ENCODE results near the gene FTH1.
A peak's percentile ranks its signal among the peaks of the same experiment; 100 is the strongest.

The FTH1 gene

DNA sequence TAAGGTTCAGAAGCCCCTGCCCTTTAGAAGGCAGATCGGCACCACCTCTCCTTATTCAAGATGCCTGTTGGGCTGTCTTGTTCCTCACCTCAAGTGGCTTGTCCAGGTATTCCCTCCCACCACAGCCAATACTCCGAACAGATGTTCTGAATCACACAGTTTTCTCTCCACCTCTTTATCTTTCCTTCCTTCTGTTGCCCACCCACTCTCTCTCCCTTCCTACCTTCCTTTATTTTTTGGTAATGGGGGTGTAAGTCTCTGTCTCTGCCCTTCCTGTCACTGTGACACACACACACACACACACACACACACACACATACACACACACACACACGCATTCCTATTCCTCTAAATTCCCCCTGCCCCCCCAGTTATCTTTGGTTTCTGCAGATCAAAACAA is 8.8 kb downstream of the FTH1 start:
- Histone ChIP-seq H3K18ac (ENCODE audit: low read length) (no peak overlapping the region), H3K4me1 (ENCODE audit: control insufficient read depth in 2 of 2, insufficient read depth in 1 of 2, low read depth in 1 of 2, low read length in 2 of 2) (peaks cover 0 to 8% of the 10 kb centered on the region in 2 donors), H3K14ac (ENCODE audit: low read length) (no peak overlapping the region), H4K91ac (ENCODE audit: low read depth, low read length, poor library complexity) (no peak overlapping the region), H3K4me3 (ENCODE audit: low read length in 2 of 2) (no peak overlapping the region), H2BK15ac (ENCODE audit: low read length) (no peak overlapping the region), H3K4ac (ENCODE audit: low read length) (no peak overlapping the region), H3K36me3 (replicated peaks in 1 of 2; ENCODE audit: control insufficient read depth in 2 of 2, insufficient read depth in 2 of 2, low read length in 2 of 2) (peaks cover 7 to 11% of the 10 kb centered on the region in 2 donors), H3K9ac (ENCODE audit: low read depth, low read length, poor library complexity) (no peak overlapping the region), H3K79me1 (ENCODE audit: low read depth, low read length) (peaks cover 3% of the 10 kb centered on the region), H3K23ac (ENCODE audit: low read depth, low read length, poor library complexity) (no peak overlapping the region), H2BK5ac (ENCODE audit: low read length) (no peak overlapping the region), H3K27me3 (ENCODE audit: control insufficient read depth in 3 of 3, insufficient read depth in 3 of 3, low read depth in 1 of 3, low read length in 3 of 3) (peaks cover 0 to 21% (median 3%) of the 10 kb centered on the region in 3 experiments), H2AK5ac (ENCODE audit: low read depth, low read length) (no peak overlapping the region), H3K27ac (replicated peaks; ENCODE audit: low read length) (no peak overlapping the region), H4K8ac (ENCODE audit: low read depth, low read length) (no peak overlapping the region), H2BK12ac (ENCODE audit: low read length) (no peak overlapping the region), H3K9me3 (replicated peaks in 1 of 2; ENCODE audit: control insufficient read depth in 2 of 2, insufficient read depth in 1 of 2, low read depth in 1 of 2, low read length in 2 of 2) (no peaks in the 10 kb centered on the region), H2AFZ (ENCODE audit: low read length) (no peak overlapping the region), H2BK120ac (ENCODE audit: low read depth, low read length) (no peak overlapping the region), H3K4me2 (ENCODE audit: insufficient read depth, low read length, poor library complexity, severe bottlenecking) (no peak overlapping the region)
- no peak for DNase-seq (ENCODE audit: low spot score)
- no CpG with 5 or more reads among the region's 3 CpGs for WGBS, 2 donors (ENCODE audit: extremely low coverage in 2 of 2, insufficient read length in 2 of 2, insufficient replicate concordance in 1 of 2)

DNA sequence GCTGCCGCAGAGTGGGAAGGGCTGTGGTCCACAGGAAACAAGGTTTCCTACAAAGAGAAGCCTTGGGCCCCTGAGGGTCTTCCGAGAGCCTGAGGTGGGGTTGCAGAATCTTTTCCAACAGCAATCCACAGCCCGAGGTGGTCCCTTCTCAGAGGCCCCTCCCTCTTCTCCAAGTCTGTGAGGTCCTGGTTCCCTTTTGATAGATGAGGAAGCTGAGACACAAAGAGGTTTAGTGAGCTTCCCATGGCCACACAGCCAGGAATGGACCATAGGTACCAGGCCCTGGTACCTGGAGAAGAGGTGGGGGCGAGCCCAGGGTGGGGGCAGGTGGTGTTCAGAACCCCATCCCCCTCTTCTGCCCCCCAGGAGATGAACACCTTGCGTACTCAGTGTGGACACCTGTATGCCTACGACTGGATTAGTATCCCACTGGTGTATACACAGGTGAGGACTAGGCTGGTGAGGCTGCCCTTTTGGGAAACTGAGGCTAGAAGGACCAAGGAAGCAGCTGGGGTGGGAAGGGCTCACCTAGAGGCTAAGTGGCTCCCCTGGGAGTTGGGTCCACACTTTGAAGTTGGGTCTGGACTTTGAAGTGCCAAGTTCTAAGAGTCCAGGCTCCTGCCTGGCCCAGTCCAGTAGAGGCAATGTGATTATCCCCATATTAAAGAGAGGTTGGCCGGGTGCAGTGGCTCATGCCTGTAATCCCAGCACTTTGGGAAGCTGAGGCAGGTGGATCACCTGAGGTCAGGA is 10.2 kb downstream of the FTH1 start:
- Histone ChIP-seq H3K27ac (replicated peaks; ENCODE audit: low read length) (no peak overlapping the region), H3K4me1 (ENCODE audit: control insufficient read depth in 2 of 2, insufficient read depth in 1 of 2, low read depth in 1 of 2, low read length in 2 of 2) (peaks cover 0 to 8% of the 10 kb centered on the region in 2 donors), H3K18ac (ENCODE audit: low read length) (no peak overlapping the region), H3K4me3 (ENCODE audit: low read length in 2 of 2) (no peak overlapping the region), H3K4ac (ENCODE audit: low read length) (no peak overlapping the region), H3K23ac (ENCODE audit: low read depth, low read length, poor library complexity) (no peak overlapping the region), H3K9me3 (replicated peaks in 1 of 2; ENCODE audit: control insufficient read depth in 2 of 2, insufficient read depth in 1 of 2, low read depth in 1 of 2, low read length in 2 of 2) (no peaks in the 10 kb centered on the region), H3K4me2 (ENCODE audit: insufficient read depth, low read length, poor library complexity, severe bottlenecking) (no peak overlapping the region), H2BK12ac (ENCODE audit: low read length) (no peak overlapping the region), H2BK5ac (ENCODE audit: low read length) (no peak overlapping the region), H3K9ac (ENCODE audit: low read depth, low read length, poor library complexity) (no peak overlapping the region), H3K36me3 (replicated peaks in 1 of 2; ENCODE audit: control insufficient read depth in 2 of 2, insufficient read depth in 2 of 2, low read length in 2 of 2) (no peaks in the 10 kb centered on the region), H3K79me1 (ENCODE audit: low read depth, low read length) (peaks cover 3% of the 10 kb centered on the region), H3K14ac (ENCODE audit: low read length) (no peak overlapping the region), H4K91ac (ENCODE audit: low read depth, low read length, poor library complexity) (no peak overlapping the region), H2BK120ac (ENCODE audit: low read depth, low read length) (no peak overlapping the region), H2AK5ac (ENCODE audit: low read depth, low read length) (peak overlapping the region; percentile 30), H2BK15ac (ENCODE audit: low read length) (no peak overlapping the region), H3K27me3 (ENCODE audit: control insufficient read depth in 3 of 3, insufficient read depth in 3 of 3, low read depth in 1 of 3, low read length in 3 of 3) (peaks cover 0 to 21% (median 3%) of the 10 kb centered on the region in 3 experiments), H4K8ac (ENCODE audit: low read depth, low read length) (no peak overlapping the region), H2AFZ (ENCODE audit: low read length) (no peak overlapping the region)
- no peak for DNase-seq (ENCODE audit: low spot score)
- WGBS, 2 donors (ENCODE audit: extremely low coverage in 2 of 2, insufficient read length in 2 of 2, insufficient replicate concordance in 1 of 2), result no CpG with 5 or more reads among the region's 7 CpGs

DNA sequence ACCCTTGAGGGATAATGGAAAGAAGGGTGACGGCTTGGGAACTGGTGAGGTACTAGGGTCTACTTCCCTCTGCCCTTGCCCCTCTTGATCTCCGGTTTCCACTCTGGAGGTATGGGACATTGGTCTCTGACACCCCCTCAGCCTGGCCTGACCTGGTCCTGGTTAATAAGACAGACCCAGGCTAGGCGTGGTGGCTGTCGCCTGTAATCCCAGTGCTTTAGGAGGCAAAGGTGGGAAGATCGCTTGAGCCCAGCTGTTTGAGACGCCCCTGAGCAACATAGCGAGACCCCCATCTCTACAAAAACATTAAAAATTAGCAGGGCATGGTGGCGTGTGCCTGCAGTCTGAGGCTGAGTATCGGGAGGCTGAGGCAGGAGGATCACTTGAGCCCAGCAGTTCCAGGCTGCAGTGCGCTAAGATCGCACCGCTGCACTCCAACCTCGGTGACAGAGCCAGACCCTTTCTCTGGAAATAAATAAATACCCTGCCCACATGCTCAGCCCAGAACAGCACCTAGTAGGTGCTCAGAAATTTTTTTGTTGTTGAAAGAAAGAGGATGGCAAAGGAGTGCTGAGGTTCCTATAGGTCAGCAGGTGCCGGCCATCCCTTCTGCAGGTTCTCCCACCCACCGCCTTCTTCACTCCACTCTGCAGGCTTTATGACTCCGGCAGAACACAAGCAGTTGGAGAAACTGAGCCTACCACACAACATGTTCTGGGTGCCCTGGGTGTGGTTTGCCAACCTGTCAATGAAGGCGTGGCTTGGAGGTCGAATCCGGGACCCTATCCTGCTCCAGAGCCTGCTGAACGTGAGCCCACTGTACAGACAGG is 11.0 kb downstream of the FTH1 start:
- Histone ChIP-seq H2BK5ac (ENCODE audit: low read length) (no peak overlapping the region), H3K27me3 (ENCODE audit: control insufficient read depth in 3 of 3, insufficient read depth in 3 of 3, low read depth in 1 of 3, low read length in 3 of 3) (peaks cover 0 to 21% (median 3%) of the 10 kb centered on the region in 3 experiments), H3K4me1 (ENCODE audit: control insufficient read depth in 2 of 2, insufficient read depth in 1 of 2, low read depth in 1 of 2, low read length in 2 of 2) (peaks cover 0 to 8% of the 10 kb centered on the region in 2 donors), H2BK15ac (ENCODE audit: low read length) (no peak overlapping the region), H2BK12ac (ENCODE audit: low read length) (no peak overlapping the region), H3K9me3 (replicated peaks in 1 of 2; ENCODE audit: control insufficient read depth in 2 of 2, insufficient read depth in 1 of 2, low read depth in 1 of 2, low read length in 2 of 2) (no peaks in the 10 kb centered on the region), H2AFZ (ENCODE audit: low read length) (peak overlapping the region; percentile 88), H3K23ac (ENCODE audit: low read depth, low read length, poor library complexity) (no peak overlapping the region), H3K4me3 (ENCODE audit: low read length in 2 of 2) (no peak overlapping the region), H2AK5ac (ENCODE audit: low read depth, low read length) (peak overlapping the region; percentile 65), H3K18ac (ENCODE audit: low read length) (no peak overlapping the region), H3K4me2 (ENCODE audit: insufficient read depth, low read length, poor library complexity, severe bottlenecking) (no peak overlapping the region), H3K36me3 (replicated peaks in 1 of 2; ENCODE audit: control insufficient read depth in 2 of 2, insufficient read depth in 2 of 2, low read length in 2 of 2) (no peaks in the 10 kb centered on the region), H2BK120ac (ENCODE audit: low read depth, low read length) (no peak overlapping the region), H3K9ac (ENCODE audit: low read depth, low read length, poor library complexity) (no peak overlapping the region), H3K79me1 (ENCODE audit: low read depth, low read length) (peaks cover 3% of the 10 kb centered on the region), H3K27ac (replicated peaks; ENCODE audit: low read length) (no peak overlapping the region), H4K91ac (ENCODE audit: low read depth, low read length, poor library complexity) (no peak overlapping the region), H3K14ac (ENCODE audit: low read length) (no peak overlapping the region), H3K4ac (ENCODE audit: low read length) (no peak overlapping the region), H4K8ac (ENCODE audit: low read depth, low read length) (no peak overlapping the region)
- WGBS, 2 donors (ENCODE audit: extremely low coverage in 2 of 2, insufficient read length in 2 of 2, insufficient replicate concordance in 1 of 2), result no CpG with 5 or more reads among the region's 20 CpGs
- DNase-seq (ENCODE audit: low spot score), result no peak
